ENCODE results near the gene CATSPERD. TPM values are rescaled to one million over a fixed set of nuclear protein-coding genes. Genes with fewer than 3 reads are reported as not detected.

The CATSPERD gene
- total and polyA plus RNA-seq, 4 donors: not detected

DNA sequence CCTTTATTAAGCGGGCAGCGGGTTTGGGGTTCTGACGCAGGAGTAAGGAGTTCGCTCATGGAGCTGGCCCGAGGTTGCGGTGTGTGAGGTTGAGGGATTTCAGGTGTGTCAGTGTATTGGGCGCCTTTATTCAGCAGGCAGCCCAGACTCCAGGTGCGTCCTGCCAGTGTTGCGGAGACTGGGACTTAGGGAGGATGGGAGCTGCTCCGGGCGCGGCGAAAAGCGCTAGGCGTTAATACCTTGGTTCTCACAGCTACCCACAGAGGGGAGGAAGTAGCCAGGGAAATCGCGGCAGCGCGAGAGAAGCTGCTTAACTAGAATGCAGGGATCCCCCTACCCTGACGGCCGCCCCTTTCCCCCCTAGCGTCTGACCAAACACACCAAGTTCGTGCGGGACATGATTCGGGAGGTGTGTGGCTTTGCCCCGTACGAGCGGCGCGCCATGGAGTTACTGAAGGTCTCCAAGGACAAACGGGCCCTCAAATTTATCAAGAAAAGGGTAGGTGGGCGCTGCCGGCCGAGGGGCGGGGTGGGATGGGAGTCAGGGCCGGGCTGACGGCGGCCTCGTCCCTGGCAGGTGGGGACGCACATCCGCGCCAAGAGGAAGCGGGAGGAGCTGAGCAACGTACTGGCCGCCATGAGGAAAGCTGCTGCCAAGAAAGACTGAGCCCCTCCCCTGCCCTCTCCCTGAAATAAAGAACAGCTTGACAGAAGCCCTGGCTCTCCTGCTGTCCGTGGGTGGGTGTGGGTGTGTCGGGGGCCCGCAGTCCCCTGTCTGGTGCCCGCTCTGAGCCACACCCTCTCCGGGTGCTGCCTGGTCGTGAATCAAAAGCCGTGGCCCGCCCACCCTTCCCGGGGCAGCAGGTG, 29.2 kb upstream of the CATSPERD start:
- Histone ChIP-seq H3K27ac (ENCODE audit: low read depth in 1 of 2, low read length in 2 of 2) (peak overlapping the region; percentile 75 to 82), H3K4me1 (ENCODE audit: control insufficient read depth in 4 of 4, insufficient read depth in 4 of 4, low read length in 3 of 4) (peaks cover 6 to 27% (median 14%) of the 10 kb centered on the region in 4 donors), H3K27me3 (ENCODE audit: control insufficient read depth in 4 of 4, insufficient read depth in 4 of 4, low read length in 3 of 4) (no peaks in the 10 kb centered on the region), H3K4me3 (ENCODE audit: low read depth in 1 of 3, low read length in 3 of 3) (peak overlapping the region; percentile 66 to 88 (median 82)), H3K9ac (ENCODE audit: low read depth in 1 of 2, low read length in 2 of 2) (peak overlapping the region; percentile 29 to 85), H3K9me3 (ENCODE audit: control insufficient read depth in 4 of 4, low read length in 3 of 4) (no peaks in the 10 kb centered on the region), H3K36me3 (ENCODE audit: control insufficient read depth in 4 of 4, insufficient read depth in 3 of 4, low read depth in 1 of 4, low read length in 3 of 4) (peaks cover 11 to 42% (median 20%) of the 10 kb centered on the region in 4 donors)
- TF ChIP-seq YY1 (IDR thresholded peaks at IDR 0.05) (peak; percentile 17), EGR1 (IDR thresholded peaks at IDR 0.05; ENCODE audit: low read depth in 2 of 2) (no peak), RAD21 (IDR thresholded peaks at IDR 0.05) (no peak)
- DNase-seq (ENCODE audit: low spot score): no peak
- WGBS: 8% methylated on average over 54 of the region's 54 CpGs

DNA sequence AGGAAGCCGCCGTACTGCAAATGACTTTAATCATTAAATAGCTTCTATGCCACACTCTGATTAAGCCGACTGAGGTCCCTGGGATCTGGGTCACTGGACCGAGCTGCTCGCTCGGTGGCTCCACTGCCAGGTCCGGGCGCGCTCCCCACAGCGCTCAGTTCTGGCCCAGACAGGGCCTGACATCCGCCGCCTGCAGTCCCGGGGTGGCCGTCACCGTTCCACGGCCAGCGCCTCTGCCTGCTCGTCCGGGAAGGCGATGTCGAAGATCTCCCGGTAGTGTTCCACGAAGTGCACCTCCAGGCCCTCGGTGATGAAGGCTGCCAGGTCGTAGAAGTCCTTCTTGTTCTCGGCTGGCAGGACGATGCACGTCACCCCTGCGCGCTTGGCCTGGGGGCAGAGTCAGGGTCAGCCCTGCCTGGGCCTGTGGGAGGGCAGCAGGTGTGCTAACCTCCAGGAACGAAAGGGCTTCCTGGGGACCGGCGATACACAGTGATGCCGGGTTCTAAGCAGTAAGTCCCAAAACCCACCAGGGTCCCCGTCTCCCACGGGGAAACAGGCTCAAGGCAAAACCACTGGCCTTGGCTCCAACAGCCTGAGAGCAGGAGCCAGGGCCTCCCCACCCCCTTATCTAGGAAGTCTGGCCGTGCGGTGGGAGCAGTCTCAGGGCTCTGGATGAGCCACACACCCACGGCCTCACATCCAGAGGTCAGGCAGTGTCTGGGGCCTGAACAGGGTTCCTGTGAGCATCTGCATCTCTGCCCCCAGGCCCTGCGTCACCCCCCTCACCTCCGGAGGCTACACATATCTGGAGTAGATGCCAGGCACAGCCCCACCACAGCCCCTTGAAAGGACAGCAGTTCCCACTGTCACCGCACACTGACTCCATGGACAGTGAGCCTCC, 28.4 kb upstream of the CATSPERD start:
- TF ChIP-seq RXRA (IDR thresholded peaks at IDR 0.05) (no peak), HNF4G (IDR thresholded peaks at IDR 0.05) (no peak), YY1 (IDR thresholded peaks at IDR 0.05) (no peak), NR2F2 (IDR thresholded peaks at IDR 0.05) (no peak), FOXA2 (IDR thresholded peaks at IDR 0.05) (no peak), RAD21 (IDR thresholded peaks at IDR 0.05) (no peak), SP1 (IDR thresholded peaks at IDR 0.05) (no peak)
- TF ChIP-seq, protein P1, sequence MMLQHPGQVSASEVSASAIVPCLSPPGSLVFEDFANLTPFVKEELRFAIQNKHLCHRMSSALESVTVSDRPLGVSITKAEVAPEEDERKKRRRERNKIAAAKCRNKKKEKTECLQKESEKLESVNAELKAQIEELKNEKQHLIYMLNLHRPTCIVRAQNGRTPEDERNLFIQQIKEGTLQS (IDR thresholded peaks at IDR 0.05): no peak
- TF ChIP-seq, protein P2, sequence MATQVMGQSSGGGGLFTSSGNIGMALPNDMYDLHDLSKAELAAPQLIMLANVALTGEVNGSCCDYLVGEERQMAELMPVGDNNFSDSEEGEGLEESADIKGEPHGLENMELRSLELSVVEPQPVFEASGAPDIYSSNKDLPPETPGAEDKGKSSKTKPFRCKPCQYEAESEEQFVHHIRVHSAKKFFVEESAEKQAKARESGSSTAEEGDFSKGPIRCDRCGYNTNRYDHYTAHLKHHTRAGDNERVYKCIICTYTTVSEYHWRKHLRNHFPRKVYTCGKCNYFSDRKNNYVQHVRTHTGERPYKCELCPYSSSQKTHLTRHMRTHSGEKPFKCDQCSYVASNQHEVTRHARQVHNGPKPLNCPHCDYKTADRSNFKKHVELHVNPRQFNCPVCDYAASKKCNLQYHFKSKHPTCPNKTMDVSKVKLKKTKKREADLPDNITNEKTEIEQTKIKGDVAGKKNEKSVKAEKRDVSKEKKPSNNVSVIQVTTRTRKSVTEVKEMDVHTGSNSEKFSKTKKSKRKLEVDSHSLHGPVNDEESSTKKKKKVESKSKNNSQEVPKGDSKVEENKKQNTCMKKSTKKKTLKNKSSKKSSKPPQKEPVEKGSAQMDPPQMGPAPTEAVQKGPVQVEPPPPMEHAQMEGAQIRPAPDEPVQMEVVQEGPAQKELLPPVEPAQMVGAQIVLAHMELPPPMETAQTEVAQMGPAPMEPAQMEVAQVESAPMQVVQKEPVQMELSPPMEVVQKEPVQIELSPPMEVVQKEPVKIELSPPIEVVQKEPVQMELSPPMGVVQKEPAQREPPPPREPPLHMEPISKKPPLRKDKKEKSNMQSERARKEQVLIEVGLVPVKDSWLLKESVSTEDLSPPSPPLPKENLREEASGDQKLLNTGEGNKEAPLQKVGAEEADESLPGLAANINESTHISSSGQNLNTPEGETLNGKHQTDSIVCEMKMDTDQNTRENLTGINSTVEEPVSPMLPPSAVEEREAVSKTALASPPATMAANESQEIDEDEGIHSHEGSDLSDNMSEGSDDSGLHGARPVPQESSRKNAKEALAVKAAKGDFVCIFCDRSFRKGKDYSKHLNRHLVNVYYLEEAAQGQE (IDR thresholded peaks at IDR 0.05): no peak
- TF ChIP-seq, protein P3, sequence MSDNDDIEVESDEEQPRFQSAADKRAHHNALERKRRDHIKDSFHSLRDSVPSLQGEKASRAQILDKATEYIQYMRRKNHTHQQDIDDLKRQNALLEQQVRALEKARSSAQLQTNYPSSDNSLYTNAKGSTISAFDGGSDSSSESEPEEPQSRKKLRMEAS (IDR thresholded peaks at IDR 0.05): no peak
- peaks cover 6 to 27% (median 11%) of the 10 kb centered on the region in 4 donors for H3K4me1 ChIP-seq (ENCODE audit: control insufficient read depth in 4 of 4, insufficient read depth in 4 of 4, low read length in 3 of 4)
- DNase-seq (ENCODE audit: low spot score): no peak
- WGBS: 74% methylated on average over 42 of the region's 42 CpGs
- H3K36me3 ChIP-seq (ENCODE audit: control insufficient read depth in 4 of 4, insufficient read depth in 3 of 4, low read depth in 1 of 4, low read length in 3 of 4): peaks cover 11 to 51% (median 21%) of the 10 kb centered on the region in 4 donors
- no peak overlapping the region for H3K9ac ChIP-seq (ENCODE audit: low read depth in 1 of 2, low read length in 2 of 2)
- H3K27me3 ChIP-seq (ENCODE audit: control insufficient read depth in 4 of 4, insufficient read depth in 4 of 4, low read length in 3 of 4): no peaks in the 10 kb centered on the region
- no peaks in the 10 kb centered on the region for H3K9me3 ChIP-seq (ENCODE audit: control insufficient read depth in 4 of 4, low read length in 3 of 4)
- H3K27ac ChIP-seq (ENCODE audit: low read depth in 1 of 2, low read length in 2 of 2): no peak overlapping the region
- H3K4me3 ChIP-seq (ENCODE audit: low read depth in 1 of 3, low read length in 3 of 3): peak overlapping the region in 1 of 3 donors; percentile 66

Data from liver (tissue), 9 donors.